GM23248 (cell line): ENCODE measurements around the gene LRRC36. TPM values are rescaled to one million over a fixed set of nuclear protein-coding genes. Genes with fewer than 3 reads are reported as not detected.

Experiments
- DNase-seq: peaks from one replicate; pipeline ENCODE4 v3.0.0-alpha.2; 2015
- H2AFZ ChIP-seq: fragments of 200-600 bp; sonication (generic); 2 replicates; pipeline ENCODE4 v1.6.1; 2016; ENCODE audit warnings: antibody characterized with exemption
- H3F3A ChIP-seq: fragments of 200-600 bp; sonication (generic); 2 replicates; pipeline ENCODE4 v1.6.1; 2016; ENCODE audit warnings: mild to moderate bottlenecking, antibody characterized with exemption, mixed run types; ENCODE audit not compliant: insufficient read depth
- H3K27ac ChIP-seq: fragments of 200-600 bp; sonication (generic); 2 replicates; pipeline ENCODE4 v1.5.1; 2016; ENCODE audit warnings: mild to moderate bottlenecking
- H3K27me3 ChIP-seq: fragments of 200-600 bp; sonication (generic); replicated peaks from 2 replicates; pipeline ENCODE4 v1.6.1; 2016; ENCODE audit warnings: mild to moderate bottlenecking; ENCODE audit not compliant: insufficient read depth
- H3K36me3 ChIP-seq: fragments of 200-600 bp; sonication (generic); 2 replicates; pipeline ENCODE4 v1.6.1; 2016; ENCODE audit warnings: low read depth, mild to moderate bottlenecking
- H3K4me1 ChIP-seq: fragments of 200-600 bp; sonication (generic); 2 replicates; pipeline ENCODE4 v1.6.1; 2016; ENCODE audit warnings: mild to moderate bottlenecking; ENCODE audit not compliant: insufficient read depth
- H3K4me2 ChIP-seq: fragments of 200-600 bp; sonication (generic); one replicate; pipeline ENCODE4 v1.6.1; 2016; ENCODE audit warnings: mild to moderate bottlenecking; ENCODE audit not compliant: unreplicated experiment
- H3K4me3 ChIP-seq: fragments of 200-600 bp; sonication (generic); 2 replicates; pipeline ENCODE4 v1.5.1; 2016; ENCODE audit warnings: mild to moderate bottlenecking
- H3K79me2 ChIP-seq: fragments of 200-600 bp; sonication (generic); 2 replicates; pipeline ENCODE4 v1.6.1; 2016; ENCODE audit warnings: mild to moderate bottlenecking; ENCODE audit not compliant: insufficient read depth
- H3K9ac ChIP-seq: fragments of 200-600 bp; sonication (generic); 2 replicates; pipeline ENCODE4 v1.6.1; 2016; ENCODE audit warnings: mild to moderate bottlenecking
- H3K9me2 ChIP-seq: fragments of 200-600 bp; sonication (generic); 2 replicates; pipeline ENCODE4 v1.6.1; 2016; ENCODE audit warnings: mixed run types, mild to moderate bottlenecking, moderate library complexity; ENCODE audit not compliant: insufficient read depth
- H3K9me3 ChIP-seq: fragments of 200-600 bp; sonication (generic); one replicate; pipeline ENCODE4 v1.6.1; 2017; ENCODE audit warnings: low read depth
- H4K20me1 ChIP-seq: fragments of 200-600 bp; sonication (generic); 2 replicates; pipeline ENCODE4 v1.6.0; 2016; ENCODE audit not compliant: insufficient read depth
- EZH2 ChIP-seq: fragments of 200-600 bp; sonication (generic); IDR thresholded peaks from 2 replicates; pipeline ENCODE4 v1.6.1; 2018; ENCODE audit warnings: antibody characterized with exemption, mild to moderate bottlenecking; ENCODE audit not compliant: insufficient read depth, poor library complexity, severe bottlenecking
- EZH2phosphoT487 ChIP-seq: fragments of 200-600 bp; sonication (generic); IDR thresholded peaks from 2 replicates; pipeline ENCODE4 v1.6.1; 2018; ENCODE audit warnings: antibody characterized with exemption, moderate library complexity, mild to moderate bottlenecking, low read depth; ENCODE audit not compliant: insufficient read depth
- WGBS, 2 experiments: methylation state at CpG; one replicate each; pipeline ENCODE4 v1.1.6; 2015 to 2017; ENCODE audit warnings: low lambda C conversion rate in 2 of 2, low coverage in 1 of 2; ENCODE audit errors: missing lambda C conversion rate in 2 of 2; 5-methylcytosine and 5-hydroxymethylcytosine counted together
- in situ Hi-C: fragments of 300-500 bp; cut with MboI; formaldehyde crosslinking; loops from 2 replicates; pipeline ENCODE4 v1.15.0; 2020
- polyA plus RNA-seq: library from polyadenylated mRNA; unstranded; fragments of >200 nt; fragmentation: Nextera tagmentation; extraction: Ambion mirVana; gene quantifications from 2 replicates; pipeline ENCODE4 v1.2.1, GENCODE V29; 2016
- total RNA-seq: library from RNA; depleted of rRNA; stranded (reverse); fragments of >200 nt; shearing (Covaris generic); gene quantifications from 2 replicates; pipeline ENCODE4 v1.2.3, GENCODE V29; 2014

Gene LRRC36
- total and polyA plus RNA-seq, 2 experiments from 2014 or later: not detected

DNA sequence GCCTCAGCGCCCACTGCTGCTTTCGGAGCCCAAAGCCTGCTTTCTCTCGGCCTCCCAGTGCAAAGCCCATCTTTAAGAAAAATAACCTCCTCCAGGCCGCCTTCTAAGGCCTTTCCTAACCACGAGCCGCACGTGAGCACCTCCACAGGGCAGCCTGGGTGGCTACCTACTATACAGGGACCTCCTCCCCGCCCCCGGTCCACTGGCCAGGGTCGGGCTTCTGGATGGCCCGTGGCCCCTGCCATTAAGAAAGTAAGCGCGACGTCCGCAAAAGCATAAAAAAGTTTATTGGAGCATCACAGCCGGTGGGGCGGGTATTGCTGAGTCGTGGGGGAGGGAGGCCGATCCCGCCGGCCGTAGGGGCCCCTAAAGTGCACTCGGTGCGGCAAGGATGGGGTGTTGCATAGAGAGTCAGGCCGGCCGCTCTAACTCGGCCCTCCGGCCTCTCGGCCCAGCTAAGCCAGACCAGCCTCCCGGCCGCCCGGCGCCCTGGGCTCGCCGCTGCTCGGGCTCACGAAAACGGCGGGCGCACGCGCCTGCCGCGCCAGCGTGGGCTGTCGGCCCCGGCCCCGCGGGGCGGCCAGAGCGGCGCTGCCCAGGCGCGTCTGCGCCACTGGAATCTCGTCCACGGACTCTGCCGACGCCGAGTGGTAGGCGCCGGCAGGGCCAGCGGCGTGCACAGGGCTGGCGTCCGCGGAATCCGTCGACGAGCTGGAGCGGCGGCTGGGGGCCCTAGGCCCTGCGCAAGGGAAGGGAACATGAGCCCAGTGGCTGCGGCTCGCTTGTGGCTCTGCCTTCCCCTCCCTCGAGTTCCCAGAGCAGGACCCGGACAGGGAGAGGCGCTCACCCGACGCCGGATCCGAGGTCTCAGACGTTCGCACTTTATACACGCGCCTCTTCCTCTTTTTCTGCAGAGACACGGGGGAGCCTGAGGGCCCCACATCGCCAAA, 67.8 kb downstream of the LRRC36 start:
- Histone ChIP-seq H3K27ac (no peak overlapping the region), H3K4me3 (peak overlapping the region; percentile 54; the same call in 1 of the 2 replicates), H3K9me2 (no peaks in the 10 kb centered on the region), H3K9ac (peak overlapping the region; percentile 69; the same call in 1 of the 2 replicates), H4K20me1 (no peaks in the 10 kb centered on the region), H3K79me2 (no peaks in the 10 kb centered on the region), H2AFZ (peak overlapping the region; percentile 64), H3F3A (no peaks in the 10 kb centered on the region), H3K4me1 (peaks cover 6% of the 10 kb centered on the region; the same call in 1 of the 2 replicates), H3K9me3 (no peaks in the 10 kb centered on the region), H3K36me3 (no peaks in the 10 kb centered on the region), H3K27me3 (no peaks in the 10 kb centered on the region), H3K4me2 (no peak overlapping the region)
- TF ChIP-seq EZH2: peak; percentile 55
- no peak for TF ChIP-seq EZH2phosphoT487
- in situ Hi-C loops: no loop called here
- peak; percentile 53 for DNase-seq
- 21 to 22% methylated on average over 75 to 87 of the region's 88 CpGs for WGBS, 2 experiments

DNA sequence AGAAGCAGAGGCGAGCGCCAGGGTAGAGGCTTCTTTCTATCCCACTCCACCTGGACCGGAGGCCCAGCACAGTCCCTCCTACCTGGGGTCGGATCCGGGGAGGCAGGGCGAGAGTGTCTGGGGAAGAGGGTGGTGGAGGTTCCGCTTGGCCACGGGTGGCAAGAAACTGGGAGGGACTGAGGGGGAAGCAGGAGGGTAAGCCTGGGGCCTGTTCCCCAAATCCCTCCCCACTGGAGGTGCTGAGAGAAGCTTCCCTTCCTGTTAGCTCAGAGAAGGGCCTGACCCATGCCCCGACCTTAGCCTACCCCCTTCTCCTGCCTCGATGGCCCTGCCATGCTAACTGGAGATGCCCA, 68.5 kb downstream of the LRRC36 start:
- no peak for DNase-seq
- WGBS, 2 experiments: 91 to 93% methylated on average over 10 of the region's 10 CpGs
- H3K4me2 ChIP-seq: no peak overlapping the region

DNA sequence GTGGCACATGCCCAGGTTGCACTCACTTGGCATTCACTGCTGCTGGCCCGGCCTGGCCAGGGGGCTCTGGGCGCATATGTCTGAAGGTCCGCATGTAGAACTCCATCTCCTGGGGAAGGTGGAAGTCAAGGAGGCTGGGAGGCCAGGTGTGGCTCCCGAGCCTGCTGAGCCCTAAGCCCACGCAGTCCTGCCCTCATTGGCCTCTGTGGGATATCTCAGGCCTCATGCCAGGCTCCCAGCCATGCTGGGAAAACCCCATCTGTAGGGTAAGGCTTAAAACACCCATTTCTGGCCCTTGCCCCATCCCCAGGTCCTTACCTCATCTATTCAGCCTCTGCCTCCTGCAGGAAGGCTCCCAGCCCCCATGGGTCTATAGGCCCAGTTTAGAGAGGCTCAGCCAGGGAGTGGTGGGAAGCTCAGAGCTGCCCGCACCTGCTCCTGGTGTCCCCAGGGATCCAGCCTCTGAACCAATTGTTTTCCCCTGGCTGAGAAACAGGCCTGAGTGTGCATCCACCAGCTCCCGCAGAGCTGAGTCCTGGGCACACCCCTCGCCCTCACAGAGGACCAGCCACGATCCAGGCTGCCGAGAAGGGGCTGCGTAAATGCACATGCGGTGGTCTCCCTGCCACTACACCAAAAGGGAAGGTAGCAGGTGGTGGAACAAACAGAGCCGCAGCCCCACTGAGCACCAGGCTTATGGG, 69.0 kb downstream of the LRRC36 start:
- Histone ChIP-seq H3K79me2 (no peaks in the 10 kb centered on the region), H3K27ac (no peak overlapping the region), H3K27me3 (no peaks in the 10 kb centered on the region), H3K36me3 (no peaks in the 10 kb centered on the region), H3K4me2 (no peak overlapping the region), H3K4me1 (peaks cover 6% of the 10 kb centered on the region; the same call in 1 of the 2 replicates), H3F3A (no peaks in the 10 kb centered on the region), H4K20me1 (no peaks in the 10 kb centered on the region), H3K9ac (peak overlapping the region; percentile 33; the same call in 1 of the 2 replicates), H3K4me3 (no peak overlapping the region), H2AFZ (no peak overlapping the region), H3K9me3 (no peaks in the 10 kb centered on the region), H3K9me2 (no peaks in the 10 kb centered on the region)
- WGBS, 2 experiments: 81 to 86% methylated on average over 13 of the region's 13 CpGs
- DNase-seq: peak; percentile 45
- TF ChIP-seq EZH2 (no peak), EZH2phosphoT487 (no peak)
- in situ Hi-C loops: no loop called here

More for the DNA sequence above, 68.5 kb downstream of the LRRC36 start:
- Histone ChIP-seq H3K9me3 (no peaks in the 10 kb centered on the region), H3K4me1 (peaks cover 6% of the 10 kb centered on the region; the same call in 1 of the 2 replicates), H4K20me1 (no peaks in the 10 kb centered on the region), H3K4me3 (no peak overlapping the region), H3K36me3 (no peaks in the 10 kb centered on the region), H2AFZ (no peak overlapping the region), H3K27ac (no peak overlapping the region), H3K79me2 (no peaks in the 10 kb centered on the region), H3K9me2 (no peaks in the 10 kb centered on the region), H3K9ac (no peak overlapping the region), H3F3A (no peaks in the 10 kb centered on the region), H3K27me3 (no peaks in the 10 kb centered on the region)
- in situ Hi-C loops: no loop called here
- no peak for TF ChIP-seq EZH2
- no peak for TF ChIP-seq EZH2phosphoT487

DNA sequence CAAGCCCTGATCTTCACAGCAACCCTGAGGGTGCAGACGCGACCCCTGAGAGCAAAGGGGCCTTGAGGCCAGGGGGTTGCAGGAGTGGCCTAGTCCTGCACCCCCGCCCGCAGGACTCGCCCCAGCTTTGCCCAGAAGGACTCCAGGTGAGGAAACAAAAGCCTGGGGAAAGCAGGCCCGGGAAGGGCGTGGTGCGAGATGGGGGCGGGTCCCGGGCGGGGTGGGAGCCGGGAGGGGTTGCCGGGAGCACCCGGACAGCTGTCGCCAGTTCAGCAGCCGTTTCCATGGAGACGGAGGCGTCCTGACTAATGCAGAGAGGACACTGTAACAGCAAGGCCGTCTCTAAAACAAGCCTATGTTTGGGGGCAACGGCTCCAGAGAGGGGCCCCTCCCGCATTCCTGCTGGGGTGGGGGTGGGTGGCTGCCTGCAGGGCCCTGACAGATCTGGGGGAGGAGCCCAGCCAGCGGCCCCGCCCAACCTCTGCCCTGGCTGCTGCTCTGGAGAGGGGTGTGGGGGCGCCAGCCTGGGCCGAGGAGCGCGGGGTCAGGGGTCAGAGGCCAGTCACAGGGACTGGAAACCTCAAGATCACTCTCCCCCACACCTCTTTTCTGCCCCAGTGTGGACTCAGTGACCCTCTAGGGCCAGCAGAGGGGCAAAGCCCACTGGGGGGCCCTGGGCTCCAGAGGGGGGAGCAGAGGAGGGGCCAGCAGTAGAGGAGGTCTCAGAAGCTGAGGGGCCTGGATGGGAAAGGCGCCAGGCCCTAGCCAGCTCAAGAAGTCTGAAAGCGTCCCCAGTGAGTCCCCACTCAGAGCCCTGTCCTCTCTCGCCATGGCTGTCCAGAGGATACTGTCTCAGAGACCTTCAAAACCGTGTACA, 69.8 kb downstream of the LRRC36 start:
- no peak overlapping the region for H3K27ac ChIP-seq
- no peaks in the 10 kb centered on the region for H3K36me3 ChIP-seq

More for the DNA sequence above, 69.8 kb downstream of the LRRC36 start:
- Histone ChIP-seq H3K4me3 (no peak overlapping the region), H2AFZ (no peak overlapping the region), H3K9me3 (no peaks in the 10 kb centered on the region), H3K4me1 (peaks cover 6% of the 10 kb centered on the region; the same call in 1 of the 2 replicates), H3F3A (no peaks in the 10 kb centered on the region), H3K4me2 (peak overlapping the region; percentile 1), H3K9ac (peak overlapping the region; percentile 65), H3K9me2 (no peaks in the 10 kb centered on the region), H3K79me2 (no peaks in the 10 kb centered on the region), H4K20me1 (no peaks in the 10 kb centered on the region), H3K27me3 (no peaks in the 10 kb centered on the region)
- peak; percentile 93 for DNase-seq
- TF ChIP-seq EZH2: no peak
- no peak for TF ChIP-seq EZH2phosphoT487
- in situ Hi-C loops: no loop called here
- WGBS, 2 experiments: 22 to 35% methylated on average over 17 to 28 of the region's 31 CpGs
